CD14-positive monocyte (primary cell): ENCODE data around the gene RBM19. TPM values are rescaled to one million over a fixed set of nuclear protein-coding genes. Genes with fewer than 3 reads are reported as not detected.

Source experiments
- DNase-seq, 3 donors: peaks; one replicate each; pipeline ENCODE4 v3.0.0-alpha.2; 2011 to 2022
- H2AFZ ChIP-seq: 2 replicates; pipeline ENCODE4 v1.6.0; 2012; ENCODE audit warnings: mild to moderate bottlenecking, low read depth, low read length, inconsistent platforms; ENCODE audit not compliant: insufficient read depth, poor library complexity, severe bottlenecking
- H3K27ac ChIP-seq, 2 donors: 1 replicate in 1 of 2; 2 replicates in 1 of 2; pipeline ENCODE4 v1.5.1; 2012 to 2013; ENCODE audit warnings: low read length in 2 of 2, control low read depth in 1 of 2, inconsistent platforms in 1 of 2, low read depth in 1 of 2, mild to moderate bottlenecking in 1 of 2
- H3K27me3 ChIP-seq, 2 donors: one replicate each; pipeline versions ENCODE4 v1.6.0 to v1.6.1; 2011 to 2013; ENCODE audit warnings: low read length in 2 of 2; ENCODE audit not compliant: control insufficient read depth in 2 of 2, insufficient read depth in 2 of 2
- H3K36me3 ChIP-seq, 2 donors: replicated peaks in 1 of 2; 1 replicate in 1 of 2; 2 replicates in 1 of 2; pipeline versions ENCODE4 v1.5.1 to v1.6.1; 2012 to 2013; ENCODE audit warnings: low read length in 2 of 2, control low read depth in 1 of 2, inconsistent platforms in 1 of 2, mild to moderate bottlenecking in 1 of 2; ENCODE audit not compliant: insufficient read depth in 2 of 2, control insufficient read depth in 1 of 2
- H3K4me1 ChIP-seq, 2 donors: 1 replicate in 1 of 2; 2 replicates in 1 of 2; pipeline versions ENCODE4 v1.5.1 to v1.6.1; 2012 to 2013; ENCODE audit warnings: low read length in 2 of 2, control low read depth in 1 of 2, inconsistent platforms in 1 of 2, mild to moderate bottlenecking in 1 of 2, moderate library complexity in 1 of 2; ENCODE audit not compliant: insufficient read depth in 2 of 2, control insufficient read depth in 1 of 2
- H3K4me2 ChIP-seq: replicated peaks from 2 replicates; pipeline ENCODE3; 2012; ENCODE audit warnings: low read length, moderate library complexity, mild to moderate bottlenecking; ENCODE audit not compliant: poor library complexity, severe bottlenecking; ENCODE audit errors: extremely low read depth
- H3K4me3 ChIP-seq, 3 experiments: fragments of 200-600 bp in 1 of 3; sonication (generic) in 1 of 3; replicated peaks in 1 of 3; 1 replicate in 2 of 3; 2 replicates in 1 of 3; pipeline ENCODE4 v1.5.1; 2011 to 2013; ENCODE audit warnings: low read length in 3 of 3, mild to moderate bottlenecking in 3 of 3, control low read depth in 2 of 3, low read depth in 2 of 3, inconsistent platforms in 1 of 3, moderate library complexity in 1 of 3
- H3K79me2 ChIP-seq: 2 replicates; pipeline ENCODE4 v1.6.0; 2012; ENCODE audit warnings: mild to moderate bottlenecking, control low read depth, inconsistent platforms, low read length, moderate library complexity; ENCODE audit not compliant: insufficient read depth
- H3K9ac ChIP-seq: 2 replicates; pipeline ENCODE4 v1.6.0; 2017; ENCODE audit warnings: low read length, mild to moderate bottlenecking; ENCODE audit not compliant: insufficient read depth, poor library complexity, severe bottlenecking
- H3K9me3 ChIP-seq, 2 donors: replicated peaks in 1 of 2; 1 replicate in 1 of 2; 2 replicates in 1 of 2; pipeline versions ENCODE4 v1.5.1 to v1.6.1; 2012 to 2013; ENCODE audit warnings: low read length in 2 of 2, control low read depth in 1 of 2; ENCODE audit not compliant: control insufficient read depth in 1 of 2, insufficient read depth in 1 of 2
- H4K20me1 ChIP-seq: 2 replicates; pipeline ENCODE4 v1.6.0; 2012; ENCODE audit warnings: mild to moderate bottlenecking, low read length, control low read depth, moderate library complexity; ENCODE audit not compliant: insufficient read depth
- H3K27ac Mint-ChIP-seq, 7 donors: one replicate each; pipeline ENCODE4 v1.8.0; 2020; ENCODE audit warnings: mild to moderate bottlenecking in 7 of 7, mixed read lengths in 7 of 7, moderate library complexity in 6 of 7, inconsistent platforms in 2 of 7
- H3K27me3 Mint-ChIP-seq, 3 donors: one replicate each; pipeline ENCODE4 v1.8.0; 2021 to 2022; ENCODE audit warnings: low read depth in 3 of 3, mild to moderate bottlenecking in 3 of 3, mixed read lengths in 3 of 3, moderate library complexity in 3 of 3, inconsistent platforms in 1 of 3
- H3K36me3 Mint-ChIP-seq, 2 donors: one replicate each; pipeline ENCODE4 v1.8.0; 2020; ENCODE audit warnings: mixed read lengths in 2 of 2, inconsistent platforms in 1 of 2, mild to moderate bottlenecking in 1 of 2
- H3K4me1 Mint-ChIP-seq: one replicate; pipeline ENCODE4 v1.8.0; 2020; ENCODE audit warnings: mild to moderate bottlenecking, mixed read lengths
- H3K4me3 Mint-ChIP-seq, 2 donors: one replicate each; pipeline ENCODE4 v1.8.0; 2020; ENCODE audit warnings: mild to moderate bottlenecking in 2 of 2, mixed read lengths in 2 of 2, moderate library complexity in 1 of 2
- H3K9me3 Mint-ChIP-seq, 7 donors: one replicate each; pipeline ENCODE4 v1.8.0; 2020 to 2022; ENCODE audit warnings: mixed read lengths in 7 of 7, mild to moderate bottlenecking in 6 of 7, moderate library complexity in 6 of 7, inconsistent platforms in 2 of 7
- WGBS: methylation state at CpG from one replicate; pipeline ENCODE4 v1.1.5; 2013; ENCODE audit warnings: missing lambda C conversion rate; ENCODE audit not compliant: insufficient coverage; 5-methylcytosine and 5-hydroxymethylcytosine counted together
- intact Hi-C, 2 donors: fragments of 100-400 bp; cut with micrococcal nuclease; formaldehyde crosslinking; loops; one replicate each; pipeline versions ENCODE4 v1.15.0 to v1.15.1; 2023
- polyA plus RNA-seq, 3 donors: library from polyadenylated mRNA; depleted of rRNA in 1 of 3; unstranded in 2 of 3; stranded (reverse) in 1 of 3; fragments of 300-500 nt in 2 of 3; fragments of >200 nt in 1 of 3; fragmentation: Illumina TruSeq in 2 of 3; gene quantifications; 1 replicate in 2 of 3; 2 replicates in 1 of 3; pipeline ENCODE4 v1.2.3, GENCODE V29; 2012 to 2021
- TF ChIP-seq, protein P1 (sequence below): fragments of 200-600 bp; IDR thresholded peaks from one replicate; pipeline ENCODE4 v1.8.0; 2022; ENCODE audit warnings: antibody characterized with exemption, mild to moderate bottlenecking

The RBM19 gene
- polyA plus RNA-seq, 3 donors: 2.1 to 30.4 (median 2.2) TPM

GRCh38 chr12:113991224-113992044, 25.3 kb upstream of the RBM19 start:
- H3K9ac ChIP-seq: no peak overlapping the region
- no peak overlapping the region for H3K4me2 ChIP-seq
- peaks cover 14 to 23% (median 23%) of the 10 kb centered on the region in 3 donors for H3K27me3 Mint-ChIP-seq
- H2AFZ ChIP-seq: no peak overlapping the region
- H3K36me3 Mint-ChIP-seq: no peaks in the 10 kb centered on the region
- no peaks in the 10 kb centered on the region for H3K4me1 Mint-ChIP-seq
- no peak overlapping the region for H3K27ac ChIP-seq
- TF ChIP-seq, protein P1, sequence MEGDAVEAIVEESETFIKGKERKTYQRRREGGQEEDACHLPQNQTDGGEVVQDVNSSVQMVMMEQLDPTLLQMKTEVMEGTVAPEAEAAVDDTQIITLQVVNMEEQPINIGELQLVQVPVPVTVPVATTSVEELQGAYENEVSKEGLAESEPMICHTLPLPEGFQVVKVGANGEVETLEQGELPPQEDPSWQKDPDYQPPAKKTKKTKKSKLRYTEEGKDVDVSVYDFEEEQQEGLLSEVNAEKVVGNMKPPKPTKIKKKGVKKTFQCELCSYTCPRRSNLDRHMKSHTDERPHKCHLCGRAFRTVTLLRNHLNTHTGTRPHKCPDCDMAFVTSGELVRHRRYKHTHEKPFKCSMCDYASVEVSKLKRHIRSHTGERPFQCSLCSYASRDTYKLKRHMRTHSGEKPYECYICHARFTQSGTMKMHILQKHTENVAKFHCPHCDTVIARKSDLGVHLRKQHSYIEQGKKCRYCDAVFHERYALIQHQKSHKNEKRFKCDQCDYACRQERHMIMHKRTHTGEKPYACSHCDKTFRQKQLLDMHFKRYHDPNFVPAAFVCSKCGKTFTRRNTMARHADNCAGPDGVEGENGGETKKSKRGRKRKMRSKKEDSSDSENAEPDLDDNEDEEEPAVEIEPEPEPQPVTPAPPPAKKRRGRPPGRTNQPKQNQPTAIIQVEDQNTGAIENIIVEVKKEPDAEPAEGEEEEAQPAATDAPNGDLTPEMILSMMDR: no peak
- no peaks in the 10 kb centered on the region for H3K36me3 ChIP-seq
- H3K4me3 ChIP-seq: no peak overlapping the region
- H3K27ac Mint-ChIP-seq: no peak overlapping the region
- no peaks in the 10 kb centered on the region for H3K4me1 ChIP-seq
- DNase-seq: no peak
- H3K27me3 ChIP-seq: peaks cover 0 to 2% of the 10 kb centered on the region in 2 donors
- intact Hi-C loops: no loop called here
- WGBS: 63% methylated on average over 2 of the region's 6 CpGs
- no peaks in the 10 kb centered on the region for H3K9me3 ChIP-seq
- no peaks in the 10 kb centered on the region for H3K79me2 ChIP-seq
- H4K20me1 ChIP-seq: no peaks in the 10 kb centered on the region
- no peaks in the 10 kb centered on the region for H3K9me3 Mint-ChIP-seq
- no peak overlapping the region for H3K4me3 Mint-ChIP-seq

DNA sequence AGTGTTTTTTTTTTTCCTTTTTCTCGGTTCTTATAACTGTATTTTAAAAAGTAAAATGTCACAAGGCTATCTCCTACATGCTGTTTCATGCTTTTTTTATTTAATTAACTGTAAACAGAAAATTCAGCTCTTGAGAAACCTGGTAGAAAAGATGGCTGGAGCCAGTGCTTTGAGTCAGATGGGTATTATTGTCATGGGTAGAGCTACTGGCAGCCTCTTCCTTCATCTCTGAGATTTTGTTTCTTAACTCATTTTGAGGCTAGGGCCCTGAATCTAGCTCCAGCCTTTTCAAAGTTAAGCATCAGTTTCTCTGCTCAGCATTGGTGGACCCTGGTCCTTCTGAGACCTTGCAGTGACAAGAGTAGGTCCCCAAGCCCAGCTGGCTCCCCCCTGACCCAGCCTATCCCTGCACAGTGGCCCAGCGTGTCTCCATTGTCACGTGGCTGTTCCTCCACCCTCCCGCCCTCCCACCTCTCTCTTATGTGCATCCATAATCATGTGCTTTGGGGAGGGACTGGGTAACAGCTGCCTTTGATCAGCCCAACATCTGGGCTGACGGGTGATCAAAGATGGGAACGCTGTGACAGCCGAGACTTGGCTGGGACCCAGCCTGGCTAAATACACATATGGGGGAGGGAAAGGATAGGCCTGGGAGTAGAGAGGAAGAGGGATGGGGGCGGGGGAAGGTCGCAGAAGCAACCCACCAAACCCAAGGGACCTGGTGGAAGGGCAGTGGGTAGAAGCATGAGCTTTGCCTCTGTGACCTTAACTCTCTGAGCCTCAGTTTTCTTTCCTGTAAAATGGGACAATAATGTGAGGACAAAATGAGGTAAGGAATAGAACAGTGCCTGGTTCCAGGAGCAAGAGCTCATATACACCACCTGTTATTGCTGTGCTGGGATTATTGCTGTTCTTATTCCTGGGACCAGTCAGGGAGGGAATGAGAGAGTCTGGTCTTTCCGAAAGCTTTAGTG, 24.4 kb upstream of the RBM19 start:
- H3K4me1 ChIP-seq: no peaks in the 10 kb centered on the region
- H3K4me1 Mint-ChIP-seq: no peaks in the 10 kb centered on the region
- no peak overlapping the region for H3K27ac ChIP-seq
- no peak overlapping the region for H3K4me3 Mint-ChIP-seq
- no peak overlapping the region for H3K9ac ChIP-seq
- 82% methylated on average over 2 of the region's 10 CpGs for WGBS
- peaks cover 0 to 2% of the 10 kb centered on the region in 2 donors for H3K27me3 ChIP-seq
- H3K9me3 ChIP-seq: no peaks in the 10 kb centered on the region
- intact Hi-C loops: no loop called here
- H3K4me3 ChIP-seq: no peak overlapping the region
- H3K36me3 ChIP-seq: no peaks in the 10 kb centered on the region
- no peak overlapping the region for H2AFZ ChIP-seq
- no peaks in the 10 kb centered on the region for H3K9me3 Mint-ChIP-seq
- no peak overlapping the region for H3K4me2 ChIP-seq
- H3K27ac Mint-ChIP-seq: no peak overlapping the region
- H4K20me1 ChIP-seq: no peaks in the 10 kb centered on the region
- DNase-seq: no peak
- no peaks in the 10 kb centered on the region for H3K79me2 ChIP-seq
- TF ChIP-seq, protein P1: no peak
- peaks cover 14 to 23% (median 21%) of the 10 kb centered on the region in 3 donors for H3K27me3 Mint-ChIP-seq
- H3K36me3 Mint-ChIP-seq: no peaks in the 10 kb centered on the region
